Breast epithelium (tissue), 3 donors: ENCODE results near the gene AAGAB.

Source experiments
- POLR2A ChIP-seq: fragments of 450-650 bp; IDR thresholded peaks from one replicate; pipeline ENCODE4 v1.6.1; 2016; ENCODE audit warnings: antibody characterized with exemption, mild to moderate bottlenecking, moderate library complexity
- POLR2AphosphoS5 ChIP-seq, 3 donors: sonication (generic); formaldehyde crosslinking; IDR thresholded peaks; one replicate each; pipeline ENCODE4 v1.6.1; 2017; ENCODE audit warnings: antibody characterized with exemption in 3 of 3
- TF ChIP-seq, protein P1 (sequence below), 3 donors: fragments of 450-650 bp; IDR thresholded peaks; one replicate each; pipeline ENCODE4 v1.5.1; 2016 to 2017; ENCODE audit warnings: antibody characterized with exemption in 3 of 3, mild to moderate bottlenecking in 3 of 3, moderate library complexity in 3 of 3

DNA sequence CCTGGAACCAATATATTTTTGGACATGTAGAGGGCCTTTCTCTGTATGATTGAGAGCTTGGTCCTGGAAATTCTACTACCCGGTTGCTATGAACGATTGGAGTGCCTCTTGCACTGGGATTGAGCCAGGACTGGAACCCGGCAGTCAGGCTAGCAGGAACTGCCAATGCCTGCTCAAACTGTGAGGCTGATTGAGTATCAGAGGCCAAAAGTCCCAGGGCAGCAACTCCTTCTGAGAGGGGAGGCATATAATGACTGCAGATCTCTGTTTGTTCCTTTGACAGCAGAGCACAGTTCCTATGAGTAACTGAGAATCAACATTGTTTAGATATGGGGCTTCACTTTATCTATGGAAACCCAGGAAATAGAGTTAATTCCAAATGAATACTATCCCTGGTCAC is 13.0 kb upstream of the AAGAB start:
- TF ChIP-seq, protein P1, sequence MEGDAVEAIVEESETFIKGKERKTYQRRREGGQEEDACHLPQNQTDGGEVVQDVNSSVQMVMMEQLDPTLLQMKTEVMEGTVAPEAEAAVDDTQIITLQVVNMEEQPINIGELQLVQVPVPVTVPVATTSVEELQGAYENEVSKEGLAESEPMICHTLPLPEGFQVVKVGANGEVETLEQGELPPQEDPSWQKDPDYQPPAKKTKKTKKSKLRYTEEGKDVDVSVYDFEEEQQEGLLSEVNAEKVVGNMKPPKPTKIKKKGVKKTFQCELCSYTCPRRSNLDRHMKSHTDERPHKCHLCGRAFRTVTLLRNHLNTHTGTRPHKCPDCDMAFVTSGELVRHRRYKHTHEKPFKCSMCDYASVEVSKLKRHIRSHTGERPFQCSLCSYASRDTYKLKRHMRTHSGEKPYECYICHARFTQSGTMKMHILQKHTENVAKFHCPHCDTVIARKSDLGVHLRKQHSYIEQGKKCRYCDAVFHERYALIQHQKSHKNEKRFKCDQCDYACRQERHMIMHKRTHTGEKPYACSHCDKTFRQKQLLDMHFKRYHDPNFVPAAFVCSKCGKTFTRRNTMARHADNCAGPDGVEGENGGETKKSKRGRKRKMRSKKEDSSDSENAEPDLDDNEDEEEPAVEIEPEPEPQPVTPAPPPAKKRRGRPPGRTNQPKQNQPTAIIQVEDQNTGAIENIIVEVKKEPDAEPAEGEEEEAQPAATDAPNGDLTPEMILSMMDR (IDR thresholded peaks at IDR 0.05): no peak
- TF ChIP-seq POLR2A (no peak), POLR2AphosphoS5 (IDR thresholded peaks at IDR 0.05) (no peak)
